Neural progenitor cell (in vitro differentiated cells): ENCODE measurements around the gene ZNF385A.

ENCODE experiments used
- EZH2 ChIP-seq: fragments of 200-600 bp; sonication (generic); IDR thresholded peaks from 2 replicates; pipeline ENCODE4 v1.6.1; 2017; ENCODE audit warnings: antibody characterized with exemption, mild to moderate bottlenecking, moderate library complexity
- EZH2phosphoT487 ChIP-seq: fragments of 200-600 bp; sonication (generic); IDR thresholded peaks from 2 replicates; pipeline ENCODE4 v1.6.1; 2017; ENCODE audit warnings: antibody characterized with exemption
- TF ChIP-seq, protein P1 (sequence below): fragments of 200-600 bp; sonication (generic); IDR thresholded peaks from 2 replicates; pipeline ENCODE4 v1.5.1; 2017; ENCODE audit warnings: antibody characterized with exemption, mild to moderate bottlenecking

- TF ChIP-seq, protein P1, sequence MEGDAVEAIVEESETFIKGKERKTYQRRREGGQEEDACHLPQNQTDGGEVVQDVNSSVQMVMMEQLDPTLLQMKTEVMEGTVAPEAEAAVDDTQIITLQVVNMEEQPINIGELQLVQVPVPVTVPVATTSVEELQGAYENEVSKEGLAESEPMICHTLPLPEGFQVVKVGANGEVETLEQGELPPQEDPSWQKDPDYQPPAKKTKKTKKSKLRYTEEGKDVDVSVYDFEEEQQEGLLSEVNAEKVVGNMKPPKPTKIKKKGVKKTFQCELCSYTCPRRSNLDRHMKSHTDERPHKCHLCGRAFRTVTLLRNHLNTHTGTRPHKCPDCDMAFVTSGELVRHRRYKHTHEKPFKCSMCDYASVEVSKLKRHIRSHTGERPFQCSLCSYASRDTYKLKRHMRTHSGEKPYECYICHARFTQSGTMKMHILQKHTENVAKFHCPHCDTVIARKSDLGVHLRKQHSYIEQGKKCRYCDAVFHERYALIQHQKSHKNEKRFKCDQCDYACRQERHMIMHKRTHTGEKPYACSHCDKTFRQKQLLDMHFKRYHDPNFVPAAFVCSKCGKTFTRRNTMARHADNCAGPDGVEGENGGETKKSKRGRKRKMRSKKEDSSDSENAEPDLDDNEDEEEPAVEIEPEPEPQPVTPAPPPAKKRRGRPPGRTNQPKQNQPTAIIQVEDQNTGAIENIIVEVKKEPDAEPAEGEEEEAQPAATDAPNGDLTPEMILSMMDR: no peak
- TF ChIP-seq EZH2phosphoT487 (no peak), EZH2 (no peak)
These were observed 27.8 kb upstream of the ZNF385A start for GRCh38 chr12:54412348-54412747.
